Stimulated activated CD8-positive, alpha-beta memory T cell treated with anti-CD3 and anti-CD28 coated beads, Interleukin-2, amount 100 ng/mL, for 1 hour (primary cell): ENCODE measurements around the gene TSHZ3.

ENCODE experiments used
- DNase-seq, 2 donors: peaks; one replicate each; pipeline ENCODE4 v3.0.0-alpha.2; 2020; ENCODE audit warnings: low read depth in 2 of 2

Gene TSHZ3

DNA sequence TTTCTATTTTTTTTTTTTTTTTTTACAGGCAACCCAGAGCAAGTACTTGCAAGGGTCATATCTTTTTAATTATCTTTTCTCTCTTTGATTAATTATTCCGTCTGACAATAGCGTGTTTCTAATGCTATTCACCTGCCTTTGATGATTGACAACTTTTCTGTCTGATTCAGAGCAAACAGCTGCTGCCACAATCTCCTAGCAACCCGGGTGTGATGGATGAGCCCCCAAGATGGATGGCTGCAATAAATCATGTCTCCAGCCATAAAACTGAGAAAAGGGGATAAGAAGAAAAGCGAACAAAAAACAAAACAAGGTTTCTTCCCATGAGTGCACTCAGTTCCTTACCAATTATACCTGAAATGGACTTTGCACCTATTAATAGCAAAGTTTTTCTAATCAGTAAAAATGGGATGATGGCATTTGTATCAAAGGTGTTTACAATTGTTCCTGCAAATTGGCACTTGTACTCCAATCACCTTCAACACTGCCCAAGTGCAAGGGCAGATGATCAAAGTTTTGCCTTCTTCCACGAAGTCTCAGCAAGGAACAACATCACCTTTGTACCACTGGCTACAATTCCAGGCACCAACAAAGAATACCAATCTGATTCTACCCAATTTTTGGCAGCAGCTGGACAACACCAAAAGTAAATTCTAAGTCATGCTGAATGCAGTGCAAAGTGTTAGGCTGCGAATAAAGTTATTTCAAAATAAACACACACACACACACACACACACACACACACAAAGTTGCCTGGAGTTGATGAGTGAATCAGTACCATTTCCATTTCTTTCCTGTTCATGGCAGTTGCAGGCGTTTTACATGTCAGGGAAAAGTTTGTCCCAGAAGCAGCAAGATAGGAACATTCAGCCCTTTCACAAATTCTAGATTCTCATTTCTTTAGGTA is 12.0 kb downstream of the TSHZ3 start:
- no peak for DNase-seq

DNA sequence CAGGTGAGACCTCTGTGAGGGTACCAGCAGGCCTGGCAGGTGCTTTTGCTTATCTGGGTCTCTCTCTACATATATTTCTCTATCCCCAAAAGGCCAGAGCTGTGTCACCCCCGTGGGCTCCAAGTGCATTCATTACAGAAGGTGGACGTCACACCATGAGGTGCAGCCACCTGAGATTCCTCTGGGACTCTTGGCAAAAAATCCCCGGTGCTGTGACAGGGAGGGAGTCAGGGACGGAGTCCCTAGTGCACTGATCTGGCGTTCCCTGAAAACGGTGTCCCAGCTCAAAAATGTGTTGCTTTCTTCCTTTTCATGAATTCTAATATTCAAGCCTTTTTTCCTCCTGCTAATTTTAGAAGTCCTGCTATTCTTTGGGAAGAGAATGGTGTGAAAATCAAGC is 13.5 kb downstream of the TSHZ3 start:
- no peak for DNase-seq

DNA sequence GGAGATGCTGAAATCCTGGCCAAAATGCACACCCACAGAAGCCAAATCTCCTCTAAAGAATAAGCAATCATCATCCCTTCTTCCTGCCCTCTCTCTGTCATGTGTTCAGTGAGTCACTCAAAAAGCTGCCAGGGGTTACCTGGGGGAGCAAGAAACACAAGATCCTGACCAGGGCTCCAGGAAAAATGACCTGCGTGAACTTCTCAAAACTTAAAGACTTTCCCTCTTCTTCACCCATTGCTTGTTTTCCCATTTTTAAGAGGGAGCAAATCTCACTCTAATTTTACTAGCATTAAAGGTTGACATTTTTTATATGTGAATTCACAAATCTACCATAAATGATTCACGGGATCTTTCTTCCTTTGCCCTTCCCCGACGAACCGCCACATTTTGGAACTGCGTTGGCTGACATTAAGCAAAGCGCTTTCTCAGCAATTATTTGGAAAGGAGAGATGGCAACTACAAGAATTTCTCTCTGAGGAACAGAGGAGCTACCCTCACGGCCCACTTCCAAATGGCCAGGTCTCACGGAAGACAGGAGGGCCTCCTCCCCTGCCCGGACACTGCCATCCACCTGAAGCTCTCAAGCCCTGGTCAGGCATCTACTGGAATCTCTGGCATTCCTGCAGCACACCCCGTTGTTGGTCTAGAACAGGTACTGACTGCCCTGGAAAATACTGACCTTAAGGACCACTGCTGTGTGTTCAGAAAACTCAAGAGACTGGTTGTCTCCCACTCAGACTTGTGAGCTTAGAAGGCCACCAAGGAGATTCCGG is 14.2 kb downstream of the TSHZ3 start:
- no peak for DNase-seq

DNA sequence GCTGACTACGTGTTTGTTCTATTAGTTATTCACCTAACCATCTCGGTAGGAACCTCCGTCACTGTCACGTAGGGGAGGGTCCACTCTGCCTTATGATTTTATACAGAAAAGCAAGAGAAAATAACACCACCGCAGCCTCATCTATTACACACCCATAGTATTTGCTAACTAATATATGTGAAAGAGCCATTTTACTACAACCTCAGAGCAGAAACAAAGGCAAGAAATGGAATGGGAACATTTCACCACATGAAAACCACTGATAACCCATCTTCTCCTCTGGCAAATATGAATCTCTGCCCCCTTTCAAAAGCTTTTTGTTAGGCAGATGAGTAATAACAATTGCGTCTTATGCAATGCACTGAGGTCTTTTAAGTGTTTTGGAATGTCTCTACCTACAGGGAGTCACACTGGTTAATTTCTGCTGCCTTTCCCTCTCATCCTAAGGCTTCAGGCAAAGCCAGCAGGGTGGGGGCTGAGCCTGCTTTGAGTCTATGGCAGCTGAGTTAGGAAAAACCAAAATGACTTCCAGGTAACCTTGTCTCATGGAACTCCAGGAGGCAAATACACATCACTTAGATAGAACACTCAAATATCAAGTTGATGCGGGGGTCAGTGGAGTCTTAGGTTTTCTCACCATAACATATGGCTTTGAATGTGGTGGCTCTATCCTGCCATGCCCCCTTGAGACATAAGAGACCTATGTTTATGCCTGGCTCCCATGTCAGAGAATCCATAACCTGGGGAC is 15.0 kb downstream of the TSHZ3 start:
- DNase-seq, result no peak

DNA sequence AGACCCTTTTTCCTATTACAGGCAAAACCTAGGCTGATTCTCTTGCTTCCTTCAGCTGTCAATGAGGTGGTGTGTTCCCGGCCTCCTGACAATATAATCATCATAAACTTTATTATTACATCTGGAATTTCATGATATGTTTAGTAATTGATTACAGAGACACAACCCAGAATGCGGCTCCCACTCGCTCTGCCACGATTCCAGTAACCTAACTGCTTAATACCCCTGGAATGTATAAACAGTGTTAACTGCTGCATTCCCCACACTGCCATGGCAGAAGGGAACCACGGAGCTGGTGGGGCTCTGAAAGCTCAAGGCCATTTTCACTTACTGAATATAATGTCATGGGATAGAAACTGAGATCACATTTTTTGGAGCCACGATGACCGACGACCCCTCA is 17.1 kb downstream of the TSHZ3 start:
- DNase-seq, result no peak

DNA sequence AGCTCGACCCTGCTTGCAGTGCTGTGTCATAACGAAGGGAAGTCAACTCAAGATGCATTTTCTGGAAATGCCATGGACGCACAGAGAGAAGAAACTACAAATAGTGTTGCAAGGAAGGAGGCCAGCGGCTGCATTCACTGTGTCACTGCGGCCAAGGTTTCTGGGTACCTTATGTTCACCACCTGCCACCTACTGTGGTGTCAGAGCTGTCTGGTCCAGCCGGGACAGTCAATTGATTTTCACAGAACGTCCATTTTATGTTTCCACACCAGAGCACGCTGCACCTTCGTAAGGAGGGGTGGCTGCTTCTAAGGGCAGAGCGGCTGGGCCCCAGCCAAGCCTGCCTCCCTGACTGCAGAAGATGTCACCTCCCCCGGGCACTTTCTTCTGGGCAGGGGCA is 17.7 kb downstream of the TSHZ3 start:
- no peak for DNase-seq

DNA sequence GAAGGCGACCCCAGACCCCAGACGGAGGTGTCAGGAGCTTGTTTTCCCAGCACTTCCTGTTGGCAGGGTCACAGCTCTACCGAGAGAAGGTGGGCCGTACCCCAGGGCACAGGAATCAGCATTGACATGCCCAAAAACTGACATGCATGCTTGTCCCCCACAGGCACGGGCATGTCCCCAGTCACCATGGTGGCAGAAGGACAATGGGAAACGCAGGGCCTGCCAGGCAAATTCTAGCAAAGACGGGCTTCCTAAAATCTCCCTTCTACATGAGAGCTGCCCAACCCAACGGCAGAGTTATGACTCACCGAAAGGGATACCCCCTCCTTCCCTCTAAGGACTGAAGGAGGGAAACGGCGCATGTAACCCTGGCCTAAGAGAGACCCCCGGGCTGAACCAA is 18.5 kb downstream of the TSHZ3 start:
- DNase-seq, result no peak

DNA sequence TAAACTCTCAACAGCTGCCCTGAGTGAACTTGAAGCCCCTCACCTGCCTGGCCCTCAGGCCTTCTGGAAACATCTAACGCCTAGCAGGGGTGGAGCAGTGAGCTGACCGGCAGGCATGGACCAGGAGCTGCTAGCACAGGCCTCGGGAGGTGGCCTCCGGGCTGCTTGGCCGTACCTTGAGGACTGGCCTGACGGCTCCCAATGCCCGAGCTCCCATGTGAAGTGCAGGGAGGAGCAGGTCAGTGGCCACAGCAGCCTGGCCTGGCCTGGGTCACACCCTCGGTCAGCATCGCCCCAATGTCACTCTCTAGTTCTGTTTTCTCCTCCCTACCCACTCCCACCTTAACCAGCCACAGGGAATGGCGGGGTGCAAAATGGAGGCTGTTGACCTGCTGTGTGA is 19.0 kb downstream of the TSHZ3 start:
- DNase-seq, result no peak

DNA sequence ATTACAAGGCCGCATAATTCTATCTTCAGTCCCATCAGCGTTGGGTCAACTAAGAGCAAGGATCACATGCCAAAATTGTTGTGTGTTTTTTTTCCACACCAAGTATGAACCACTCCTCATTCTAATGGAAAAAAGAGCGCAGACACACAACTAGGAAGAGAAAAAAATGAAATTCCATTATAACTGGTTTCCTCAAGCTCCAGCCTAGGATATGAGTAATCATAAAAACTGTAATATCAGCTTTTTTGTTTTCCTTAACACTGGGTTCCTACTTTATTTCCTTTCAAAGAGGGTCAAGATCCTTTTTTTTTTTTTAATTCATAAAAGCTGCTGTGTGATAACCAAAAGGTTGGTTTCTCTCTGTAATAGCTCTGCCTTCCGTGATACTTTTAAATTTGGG is 19.4 kb downstream of the TSHZ3 start:
- DNase-seq, result no peak

DNA sequence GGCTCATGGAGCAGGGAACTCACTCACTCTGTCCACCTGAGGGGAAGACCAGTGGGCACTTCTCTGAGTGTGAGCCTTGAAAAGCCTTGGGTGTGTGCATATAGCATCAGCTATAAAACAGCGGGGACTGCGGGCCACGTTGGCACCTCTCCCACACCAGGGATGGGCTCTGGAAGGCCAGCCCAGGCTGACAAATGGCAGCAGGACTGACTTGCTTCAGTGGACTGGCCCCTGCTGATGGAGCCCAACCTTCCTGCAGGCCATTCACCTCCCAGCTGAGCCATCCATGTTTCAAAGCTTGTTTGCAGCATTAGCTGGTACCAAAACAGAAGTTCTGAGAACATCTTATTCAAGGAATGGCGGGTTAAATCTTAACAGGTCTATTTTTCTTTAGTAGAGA is 21.0 kb downstream of the TSHZ3 start:
- DNase-seq, result no peak

DNA sequence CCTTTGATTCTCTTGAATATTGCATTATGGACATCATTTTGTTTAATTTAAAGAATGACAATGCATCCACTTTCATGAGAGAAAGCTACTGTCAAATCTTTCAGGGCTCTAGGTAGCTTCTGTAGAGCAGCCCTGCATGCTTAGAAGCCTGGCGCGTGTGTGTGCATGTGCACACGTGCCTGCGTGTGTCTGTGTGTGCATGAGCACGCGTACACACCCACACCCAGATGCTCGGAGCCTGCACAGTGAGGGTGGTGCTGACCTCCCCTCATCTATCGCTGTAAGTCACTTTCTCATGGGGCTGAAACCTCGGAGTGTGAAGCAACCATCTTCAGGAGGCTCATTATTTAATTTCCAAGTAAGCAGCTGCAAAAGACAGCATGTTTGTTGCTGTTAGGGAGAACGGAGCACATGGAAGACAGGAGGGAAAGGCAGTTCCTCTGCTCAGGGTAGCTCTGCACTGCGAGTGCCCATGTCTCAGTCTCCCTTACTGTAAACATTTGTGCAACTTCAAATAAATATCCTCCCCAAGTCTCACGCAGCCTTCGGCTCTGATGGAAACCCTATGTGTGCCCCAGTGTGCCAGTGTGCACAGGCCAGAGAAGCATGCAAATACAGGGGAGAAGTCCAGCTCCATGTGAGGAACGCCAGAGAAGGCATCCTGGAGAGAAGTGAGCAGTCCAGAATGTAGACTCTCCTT is 22.8 kb downstream of the TSHZ3 start:
- DNase-seq, result no peak

DNA sequence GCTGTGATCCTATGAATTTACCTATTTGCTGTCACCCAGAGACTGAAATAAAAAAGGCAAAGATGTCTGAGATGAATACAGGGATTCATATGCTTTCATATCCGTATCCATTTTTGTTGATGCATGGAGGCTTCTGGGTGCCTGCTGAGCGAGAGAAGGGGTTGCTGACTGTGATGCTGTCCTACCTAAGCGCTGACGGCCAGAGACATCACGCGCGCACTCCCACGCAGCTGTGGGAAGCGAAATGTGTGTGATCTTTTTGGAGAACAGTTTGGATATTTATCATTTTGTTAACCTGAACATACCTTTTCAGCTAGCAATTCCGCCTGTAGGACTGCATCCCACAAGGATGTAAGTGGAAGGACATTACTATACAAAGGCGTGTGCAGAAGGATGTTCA is 23.9 kb downstream of the TSHZ3 start:
- no peak for DNase-seq

DNA sequence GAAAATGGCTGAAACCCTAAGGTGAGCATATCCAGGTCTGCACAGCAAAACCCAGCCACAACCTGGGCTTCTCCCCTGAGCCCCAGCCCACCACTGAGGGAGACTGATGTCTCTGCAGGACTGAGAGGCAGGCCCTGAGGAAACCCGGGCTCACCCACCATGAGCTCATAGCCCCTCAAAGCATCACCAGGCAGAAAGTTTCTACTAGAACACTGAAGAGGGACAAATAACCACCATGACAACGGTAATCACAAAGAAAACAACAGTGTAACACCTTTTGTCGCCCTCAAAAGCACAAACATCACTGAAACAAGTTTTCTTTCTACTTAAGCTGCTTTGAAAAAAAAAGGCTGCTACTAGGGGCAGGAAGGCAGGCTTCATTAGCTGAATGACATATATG is 29.8 kb downstream of the TSHZ3 start:
- DNase-seq, result no peak

DNA sequence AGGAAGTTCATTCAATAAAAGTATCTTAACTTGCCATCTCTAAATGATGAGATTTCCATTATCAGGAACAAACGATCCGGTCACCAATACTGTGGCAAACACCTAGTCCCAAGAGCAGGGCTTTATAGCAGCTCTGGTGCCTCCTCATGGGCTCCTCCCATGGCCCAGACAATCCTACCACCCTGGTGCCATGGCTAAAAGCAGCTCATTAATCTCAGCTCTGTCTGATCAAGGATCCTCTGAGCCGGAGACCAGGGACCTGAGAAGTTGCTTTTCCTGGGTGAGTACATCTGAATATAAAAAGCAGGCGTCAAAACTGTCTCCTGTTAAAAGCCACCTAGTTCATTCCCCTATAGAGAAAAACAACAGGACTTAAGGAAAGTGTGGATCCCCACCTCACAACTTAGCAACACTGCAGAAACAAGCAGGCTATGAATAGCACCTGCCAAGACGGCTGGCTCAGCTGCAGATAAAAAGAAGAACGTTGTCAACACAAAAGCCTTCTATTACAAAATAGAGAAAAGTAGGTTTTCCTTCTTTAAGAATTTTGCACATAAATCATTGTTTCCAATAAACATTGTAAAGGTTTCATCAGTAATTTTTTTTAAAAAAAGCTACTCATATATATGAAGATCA is 30.3 kb downstream of the TSHZ3 start:
- DNase-seq, result no peak

DNA sequence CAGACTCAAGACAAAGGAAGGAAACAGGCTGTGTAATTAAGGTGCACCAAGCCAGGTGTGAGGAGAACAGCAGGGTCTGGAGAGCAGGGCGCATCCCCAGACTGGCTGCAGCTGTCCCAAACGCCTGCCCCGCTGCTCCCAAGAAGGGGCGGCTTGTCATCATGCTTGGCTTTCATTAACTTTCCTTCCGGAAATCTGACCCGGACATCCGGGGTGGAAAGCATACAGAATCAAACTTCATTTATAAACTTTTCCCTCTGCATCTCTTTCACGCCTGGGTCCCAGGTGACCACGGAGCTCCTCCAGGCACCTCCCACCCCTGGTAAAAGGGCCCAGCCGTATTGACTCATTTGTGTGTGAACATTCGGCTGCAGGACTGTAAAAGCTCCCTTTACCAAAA is 31.7 kb downstream of the TSHZ3 start:
- DNase-seq, result no peak

DNA sequence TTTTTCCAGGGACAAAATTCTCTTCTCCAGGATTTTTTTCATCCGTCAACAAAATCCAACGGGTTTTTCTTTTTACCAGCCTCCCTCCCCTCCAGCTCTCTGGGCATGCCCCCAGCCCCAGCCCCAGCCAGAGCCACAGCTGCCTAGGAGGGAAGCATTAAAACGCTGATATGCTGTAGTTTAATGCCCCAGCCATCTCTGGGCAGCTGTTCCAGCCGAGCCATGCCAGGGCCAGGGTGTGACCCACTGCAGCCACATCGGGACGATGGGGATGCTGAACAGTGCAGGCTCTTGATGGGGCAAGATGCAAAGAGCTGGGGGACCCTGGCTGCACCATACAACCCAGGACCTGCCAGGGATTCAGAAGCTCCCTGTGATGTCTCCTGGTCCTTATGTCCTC is 32.1 kb downstream of the TSHZ3 start:
- DNase-seq, result no peak

DNA sequence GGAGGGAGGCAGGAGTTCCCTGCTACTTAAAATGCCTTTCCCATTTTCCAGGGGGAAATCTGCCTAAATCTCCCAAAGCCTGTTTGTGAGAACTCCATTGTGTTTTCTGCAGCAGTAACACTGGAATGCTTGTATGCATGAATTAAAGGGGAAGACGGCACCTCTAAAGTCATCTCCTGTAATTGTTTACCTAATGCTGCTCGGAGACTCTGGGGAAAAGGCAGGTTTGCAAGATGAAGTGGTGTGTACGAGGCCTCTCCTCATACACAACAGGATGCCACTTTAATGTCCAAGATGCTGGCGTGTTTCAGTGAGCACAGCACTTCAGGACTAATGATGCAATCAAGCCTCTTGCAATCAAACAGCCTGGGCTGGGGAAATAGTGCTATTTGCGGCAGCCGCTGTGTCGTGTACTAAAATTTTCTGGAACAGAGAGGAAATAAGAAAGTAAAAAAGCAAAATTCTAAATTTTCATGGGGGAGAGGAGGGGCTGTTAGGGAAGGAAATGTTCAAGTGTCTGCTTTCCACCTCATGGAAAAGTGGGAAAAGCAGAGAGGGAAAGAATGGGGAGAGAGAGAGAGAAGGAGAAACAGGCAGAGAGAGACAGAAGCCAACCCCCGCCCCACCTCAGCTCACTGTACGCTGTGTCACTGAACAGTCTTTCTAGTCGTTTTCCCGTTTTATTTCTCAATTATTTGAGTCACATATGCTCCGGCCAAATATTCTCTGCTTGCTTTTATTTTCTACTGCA is 32.9 kb downstream of the TSHZ3 start:
- DNase-seq, result no peak

DNA sequence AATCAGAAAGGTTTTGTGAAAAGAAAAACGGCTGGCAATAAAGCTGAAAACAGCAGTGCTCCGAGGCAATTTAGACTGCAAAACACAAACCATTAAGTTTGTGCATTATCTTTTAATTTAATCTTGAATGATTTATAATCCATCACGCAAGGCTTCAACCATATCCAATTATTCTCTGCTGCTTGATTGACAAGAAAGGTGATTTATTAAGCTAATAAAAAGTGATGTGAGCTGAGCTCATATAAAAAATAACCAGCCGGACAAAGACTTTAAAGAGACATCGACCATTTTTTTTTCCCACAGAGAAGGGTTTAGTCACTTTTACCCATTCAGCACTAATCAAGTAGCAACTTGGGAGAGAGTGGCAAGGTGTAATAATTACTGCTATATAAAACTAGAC is 33.6 kb downstream of the TSHZ3 start:
- DNase-seq, result no peak

DNA sequence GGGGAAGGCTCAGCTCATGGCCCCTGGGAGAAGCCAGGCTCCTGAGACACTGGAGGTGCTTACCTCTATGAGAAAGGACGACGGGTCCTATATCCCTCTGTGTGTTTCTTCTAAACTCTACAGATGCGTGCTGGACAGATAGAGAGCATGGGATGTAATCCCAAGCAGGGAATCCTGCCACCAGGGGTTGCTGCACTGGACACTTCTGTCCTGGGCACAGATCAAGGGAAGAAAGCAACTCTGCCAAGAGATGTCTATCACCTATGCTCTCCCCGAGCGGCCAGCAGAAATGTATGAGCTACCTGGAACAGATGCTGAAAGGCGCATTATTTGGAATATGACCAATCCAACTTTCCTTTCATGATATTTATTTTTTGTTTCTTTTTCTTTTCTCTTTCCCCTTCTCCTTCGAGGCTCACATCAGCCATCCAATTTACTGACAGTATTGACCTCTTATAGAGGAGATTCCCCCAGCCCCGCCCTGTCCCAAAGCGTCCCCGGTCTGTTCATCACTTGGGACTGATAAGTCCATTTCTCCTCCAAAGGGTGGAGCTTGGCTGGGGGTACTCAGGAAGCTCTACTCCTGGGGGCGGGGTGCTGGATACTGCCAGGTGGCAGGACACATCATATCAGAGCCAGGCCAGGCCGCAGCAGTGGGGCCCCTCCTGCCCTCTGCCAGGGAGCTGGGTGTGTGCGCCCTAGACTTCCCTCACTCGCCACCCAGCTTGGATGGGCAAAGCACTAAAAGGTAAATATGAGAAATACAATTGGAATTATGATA is 34.2 kb downstream of the TSHZ3 start:
- no peak for DNase-seq

DNA sequence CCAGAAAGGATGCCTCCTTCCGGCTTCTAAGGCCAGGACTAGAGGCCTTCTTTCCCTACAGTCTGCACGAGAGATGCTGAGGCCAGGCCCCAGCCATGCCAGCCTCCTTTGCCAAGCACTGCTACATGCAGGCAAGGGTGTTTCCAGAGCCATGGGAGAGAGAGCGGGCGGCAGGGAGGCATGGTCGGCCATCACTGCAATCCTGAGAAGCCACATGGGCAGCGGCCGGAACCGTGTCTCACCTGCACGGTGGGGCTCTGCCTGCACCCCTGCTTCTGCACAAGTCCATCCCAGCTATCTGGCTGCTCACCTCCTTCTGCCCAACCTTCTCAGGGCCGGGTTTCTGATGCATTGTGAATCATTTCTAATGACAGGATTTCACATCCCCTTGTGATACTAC is 35.1 kb downstream of the TSHZ3 start:
- DNase-seq, result no peak
